Vagina (tissue), 2 donors: Measurements from ENCODE around the gene CHCHD6. TPM values are rescaled to one million over a fixed set of nuclear protein-coding genes. Genes with fewer than 3 reads are reported as not detected.

Experiments
- DNase-seq, 2 donors: peaks; one replicate each; pipeline ENCODE4 v3.0.0-alpha.2; 2017; ENCODE audit errors: extremely low spot score in 2 of 2
- H3K27ac ChIP-seq: fragments of 200-600 bp; sonication (generic); one replicate; pipeline ENCODE4 v1.5.1; 2019
- H3K27me3 ChIP-seq: fragments of 200-600 bp; sonication (generic); one replicate; pipeline ENCODE4 v1.5.1; 2019
- H3K36me3 ChIP-seq, 2 donors: fragments of 200-600 bp; sonication (generic); one replicate each; pipeline ENCODE4 v1.5.1; 2017 to 2019
- H3K4me1 ChIP-seq: fragments of 200-600 bp; sonication (generic); one replicate; pipeline ENCODE4 v1.5.1; 2019
- H3K4me3 ChIP-seq, 2 donors: fragments of 200-600 bp; sonication (generic); 1 replicate in 1 of 2; 2 replicates in 1 of 2; pipeline ENCODE4 v1.5.1; 2016 to 2019
- H3K9me3 ChIP-seq: fragments of 200-600 bp; sonication (generic); one replicate; pipeline ENCODE4 v1.5.1; 2019
- CTCF ChIP-seq, 3 experiments: fragments of 450-650 bp in 2 of 3; fragments of 200-600 bp in 1 of 3; sonication (generic) in 1 of 3; IDR thresholded peaks; one replicate each; pipeline ENCODE4 v1.5.1; 2017 to 2019; ENCODE audit warnings: antibody characterized with exemption in 3 of 3, mild to moderate bottlenecking in 2 of 3, moderate library complexity in 2 of 3
- POLR2A ChIP-seq, 2 donors: fragments of 450-650 bp; IDR thresholded peaks; one replicate each; pipeline ENCODE4 v1.6.1; 2017; ENCODE audit warnings: antibody characterized with exemption in 2 of 2, mild to moderate bottlenecking in 2 of 2, moderate library complexity in 2 of 2
- POLR2AphosphoS5 ChIP-seq, 2 donors: sonication (generic); formaldehyde crosslinking; IDR thresholded peaks; one replicate each; pipeline ENCODE4 v1.9.0; 2017; ENCODE audit warnings: antibody characterized with exemption in 2 of 2, mild to moderate bottlenecking in 2 of 2, low read depth in 1 of 2; ENCODE audit not compliant: insufficient read depth in 1 of 2
- intact Hi-C: fragments of 100-400 bp; cut with DNase I; formaldehyde crosslinking; loops from one replicate; pipeline ENCODE4 v1.15.1; 2023
- total RNA-seq: library from RNA; depleted of rRNA; stranded (reverse); fragments of >200 nt; gene quantifications from one replicate; pipeline ENCODE4 v1.2.3, GENCODE V29; 2016

The CHCHD6 gene
- total RNA-seq, 1 donor from 2014 or later, result 12.8 TPM

- Histone ChIP-seq H3K9me3 (no peaks in the 10 kb centered on the region), H3K27ac (no peak overlapping the region), H3K4me3 (no peak overlapping the region), H3K27me3 (no peaks in the 10 kb centered on the region), H3K4me1 (no peaks in the 10 kb centered on the region), H3K36me3 (no peaks in the 10 kb centered on the region)
- TF ChIP-seq POLR2AphosphoS5 (IDR thresholded peaks at IDR 0.05; ENCODE audit: insufficient read depth in 1 of 2, low read depth in 1 of 2) (no peak), CTCF (IDR thresholded peaks at IDR 0.05) (no peak), POLR2A (IDR thresholded peaks at IDR 0.05) (no peak)
- intact Hi-C loops, result no loop called here
- no peak for DNase-seq
These were observed 10.1 kb upstream of the CHCHD6 start for GRCh38 chr3:126693921-126694320.

GRCh38 chr3:126696701-126697267 is 7.3 kb upstream of the CHCHD6 start:
- intact Hi-C loops, result no loop called here
- H3K4me3 ChIP-seq, result no peak overlapping the region
- no peaks in the 10 kb centered on the region for H3K9me3 ChIP-seq
- TF ChIP-seq CTCF (IDR thresholded peaks at IDR 0.05) (no peak), POLR2A (IDR thresholded peaks at IDR 0.05) (no peak), POLR2AphosphoS5 (IDR thresholded peaks at IDR 0.05; ENCODE audit: insufficient read depth in 1 of 2, low read depth in 1 of 2) (no peak)
- H3K4me1 ChIP-seq, result no peaks in the 10 kb centered on the region
- H3K36me3 ChIP-seq, result no peaks in the 10 kb centered on the region
- no peak overlapping the region for H3K27ac ChIP-seq
- no peak for DNase-seq
- H3K27me3 ChIP-seq, result no peaks in the 10 kb centered on the region

- Histone ChIP-seq H3K4me3 (no peak overlapping the region), H3K36me3 (no peaks in the 10 kb centered on the region), H3K27me3 (no peaks in the 10 kb centered on the region), H3K9me3 (no peaks in the 10 kb centered on the region), H3K27ac (no peak overlapping the region), H3K4me1 (peaks cover 4% of the 10 kb centered on the region)
- intact Hi-C loops, result no loop called here
- TF ChIP-seq POLR2AphosphoS5 (IDR thresholded peaks at IDR 0.05; ENCODE audit: insufficient read depth in 1 of 2, low read depth in 1 of 2) (no peak), POLR2A (IDR thresholded peaks at IDR 0.05) (no peak)
- DNase-seq, result no peak
These were observed 5.0 kb upstream of the CHCHD6 start for GRCh38 chr3:126699011-126699410.

GRCh38 chr3:126704494-126705214 is 614 bp downstream of the CHCHD6 start:
- peak overlapping the region; percentile 71 to 81 for H3K4me3 ChIP-seq
- no peak for DNase-seq
- peaks cover 13% of the 10 kb centered on the region for H3K4me1 ChIP-seq
- H3K36me3 ChIP-seq, result no peaks in the 10 kb centered on the region
- TF ChIP-seq POLR2AphosphoS5 (IDR thresholded peaks at IDR 0.05; ENCODE audit: insufficient read depth in 1 of 2, low read depth in 1 of 2) (no peak), CTCF (IDR thresholded peaks at IDR 0.05) (no peak), POLR2A (IDR thresholded peaks at IDR 0.05) (no peak)
- H3K27ac ChIP-seq, result peak overlapping the region; percentile 47
- H3K27me3 ChIP-seq, result no peaks in the 10 kb centered on the region
- no peaks in the 10 kb centered on the region for H3K9me3 ChIP-seq
- intact Hi-C loops, result loop anchor here (5.0 kb wide), 1 partner anchor 278 kb away; the partner anchor contains the start of gene PLXNA1

GRCh38 chr3:126706631-126707030 is 2.6 kb downstream of the CHCHD6 start:
- TF ChIP-seq CTCF (IDR thresholded peaks at IDR 0.05) (no peak), POLR2A (IDR thresholded peaks at IDR 0.05) (no peak), POLR2AphosphoS5 (IDR thresholded peaks at IDR 0.05; ENCODE audit: insufficient read depth in 1 of 2, low read depth in 1 of 2) (no peak)
- no peak for DNase-seq
- no peaks in the 10 kb centered on the region for H3K36me3 ChIP-seq
- H3K4me1 ChIP-seq, result peaks cover 13% of the 10 kb centered on the region
- no peaks in the 10 kb centered on the region for H3K9me3 ChIP-seq
- H3K27me3 ChIP-seq, result no peaks in the 10 kb centered on the region
- intact Hi-C loops, result no loop called here
- H3K27ac ChIP-seq, result no peak overlapping the region
- no peak overlapping the region for H3K4me3 ChIP-seq
